HG02623 (cell line): Measurements from ENCODE around the gene ZC3H6.

Source experiments
- ATAC-seq: cut with Tn5 transposase; IDR thresholded peaks from one replicate; pipeline ENCODE4 v1.9.1; 2021; ENCODE audit warnings: moderate library complexity; ENCODE audit not compliant: unreplicated experiment

ZC3H6 gene

GRCh38 chr2:112275311-112275886 lies at the start of gene ZC3H6:
TSS of gene ZC3H6 (plus strand) at chr2:112275597. CDS start at chr2:112275995, 398 bp downstream.
- peak; percentile 95 for ATAC-seq

GRCh38 chr2:112229348-112229747 lies 46.0 kb upstream of the ZC3H6 start:
- ATAC-seq: no peak

GRCh38 chr2:112230371-112230770 lies 45.0 kb upstream of the ZC3H6 start:
- no peak for ATAC-seq

GRCh38 chr2:112239862-112240261 lies 35.5 kb upstream of the ZC3H6 start:
- no peak for ATAC-seq

GRCh38 chr2:112242384-112242783 lies 33.0 kb upstream of the ZC3H6 start:
- ATAC-seq: no peak

GRCh38 chr2:112243233-112243632 lies 32.2 kb upstream of the ZC3H6 start:
- no peak for ATAC-seq

- no peak for ATAC-seq
Observed at GRCh38 chr2:112244854-112245253, 30.5 kb upstream of the ZC3H6 start.

GRCh38 chr2:112251271-112251670 lies 24.1 kb upstream of the ZC3H6 start:
- no peak for ATAC-seq

- ATAC-seq: no peak
Observed at GRCh38 chr2:112253261-112253815, 22.1 kb upstream of the ZC3H6 start.

GRCh38 chr2:112254466-112255240 lies 20.7 kb upstream of the ZC3H6 start, which contains the start of gene ZC3H8:
TSS of gene ZC3H8 (minus strand) at chr2:112255042. CDS start at chr2:112254981, 61 bp downstream.
- peak; percentile 85 for ATAC-seq

GRCh38 chr2:112255875-112256274 lies 19.5 kb upstream of the ZC3H6 start:
- no peak for ATAC-seq

GRCh38 chr2:112256654-112257053 lies 18.7 kb upstream of the ZC3H6 start:
- ATAC-seq: no peak

GRCh38 chr2:112257575-112257974 lies 17.8 kb upstream of the ZC3H6 start:
- ATAC-seq: no peak

GRCh38 chr2:112259509-112260294 lies 15.7 kb upstream of the ZC3H6 start:
- ATAC-seq: peak; percentile 40

- no peak for ATAC-seq
Observed at GRCh38 chr2:112260295-112260625, 15.1 kb upstream of the ZC3H6 start.

- no peak for ATAC-seq
Observed at GRCh38 chr2:112262876-112263275, 12.5 kb upstream of the ZC3H6 start.

- no peak for ATAC-seq
Observed at GRCh38 chr2:112268547-112268946, 6.8 kb upstream of the ZC3H6 start.

- ATAC-seq: no peak
Observed at GRCh38 chr2:112272669-112273068, 2.7 kb upstream of the ZC3H6 start.

- no peak for ATAC-seq
Observed at GRCh38 chr2:112273349-112273748, 2.0 kb upstream of the ZC3H6 start.

- peak; percentile 37 for ATAC-seq
Observed at GRCh38 chr2:112275887-112276773, 733 bp downstream of the ZC3H6 start.
